H9 (cell line): ENCODE measurements around the gene KRTAP1-5. TPM values are rescaled to one million over a fixed set of nuclear protein-coding genes. Genes with fewer than 3 reads are reported as not detected.
"Not testable (repeated sequence)": the region's sequence is repeated elsewhere in the genome, so short reads cannot be mapped to it uniquely, and the experiment has no call there.

ENCODE experiments used
- DNase-seq: peaks from one replicate; pipeline ENCODE4 v3.0.0-alpha.2; 2017
- H2AFZ ChIP-seq: one replicate; pipeline ENCODE4 v1.6.1; 2013; ENCODE audit warnings: mild to moderate bottlenecking, low read length, control low read depth, moderate library complexity
- H2AK5ac ChIP-seq: 2 replicates; pipeline ENCODE4 v1.6.1; 2013; ENCODE audit warnings: low read length, control low read depth, mixed read lengths; ENCODE audit not compliant: insufficient read length
- H2BK120ac ChIP-seq: one replicate; pipeline ENCODE4 v1.6.1; 2013; ENCODE audit warnings: low read depth, mild to moderate bottlenecking, low read length, control low read depth, inconsistent platforms; ENCODE audit not compliant: poor library complexity, severe bottlenecking
- H2BK12ac ChIP-seq: 2 replicates; pipeline ENCODE4 v1.6.1; 2013; ENCODE audit warnings: low read length, control low read depth, mixed read lengths, low read depth; ENCODE audit not compliant: insufficient read length
- H2BK15ac ChIP-seq: 2 replicates; pipeline ENCODE4 v1.6.1; 2013; ENCODE audit warnings: low read depth, low read length, control low read depth
- H2BK20ac ChIP-seq: one replicate; pipeline ENCODE4 v1.6.1; 2013; ENCODE audit warnings: low read depth, mild to moderate bottlenecking, low read length, control low read depth, inconsistent platforms; ENCODE audit not compliant: poor library complexity, severe bottlenecking
- H2BK5ac ChIP-seq: 2 replicates; pipeline ENCODE4 v1.6.1; 2013; ENCODE audit warnings: low read length, control low read depth, mixed read lengths; ENCODE audit not compliant: insufficient read length
- H3K14ac ChIP-seq: 2 replicates; pipeline ENCODE4 v1.6.1; 2013; ENCODE audit warnings: low read length, control low read depth; ENCODE audit not compliant: insufficient read depth
- H3K18ac ChIP-seq: 2 replicates; pipeline ENCODE4 v1.6.1; 2013; ENCODE audit warnings: low read depth, mild to moderate bottlenecking, mixed read lengths, low read length, control low read depth; ENCODE audit not compliant: insufficient read length
- H3K23ac ChIP-seq: 2 replicates; pipeline ENCODE4 v1.6.1; 2013; ENCODE audit warnings: low read length, control low read depth, mixed read lengths, low read depth; ENCODE audit not compliant: insufficient read length
- H3K23me2 ChIP-seq: 2 replicates; pipeline ENCODE4 v1.6.1; 2013; ENCODE audit warnings: low read depth, mild to moderate bottlenecking, mixed read lengths, low read length, control low read depth; ENCODE audit not compliant: insufficient read length, poor library complexity, severe bottlenecking
- H3K27ac ChIP-seq: 2 replicates; pipeline ENCODE4 v1.5.1; 2013; ENCODE audit warnings: low read length, control low read depth, mixed read lengths, low read depth; ENCODE audit not compliant: insufficient read length
- H3K27me3 ChIP-seq: 2 replicates; pipeline ENCODE4 v1.6.1; 2013; ENCODE audit warnings: low read length, control low read depth, inconsistent platforms; ENCODE audit not compliant: insufficient read depth
- H3K4ac ChIP-seq: 2 replicates; pipeline ENCODE4 v1.6.1; 2013; ENCODE audit warnings: low read depth, mild to moderate bottlenecking, control low read depth, inconsistent platforms, low read length, moderate library complexity
- H3K4me1 ChIP-seq: 2 replicates; pipeline ENCODE4 v1.6.1; 2013; ENCODE audit warnings: low read length, control low read depth, inconsistent platforms; ENCODE audit not compliant: insufficient read depth
- H3K4me2 ChIP-seq: 2 replicates; pipeline ENCODE4 v1.6.1; 2013; ENCODE audit warnings: low read length, control low read depth, mixed read lengths; ENCODE audit not compliant: insufficient read length, insufficient read depth
- H3K56ac ChIP-seq: 2 replicates; pipeline ENCODE4 v1.6.1; 2013; ENCODE audit warnings: low read depth, mild to moderate bottlenecking, mixed read lengths, low read length, control low read depth; ENCODE audit not compliant: insufficient read length
- H3K79me1 ChIP-seq: 2 replicates; pipeline ENCODE4 v1.6.1; 2013; ENCODE audit warnings: low read depth, mild to moderate bottlenecking, moderate library complexity, low read length, control low read depth, inconsistent platforms; ENCODE audit not compliant: insufficient read depth, poor library complexity, severe bottlenecking
- H3K79me2 ChIP-seq: 2 replicates; pipeline ENCODE4 v1.6.1; 2013; ENCODE audit warnings: low read length, control low read depth, inconsistent platforms; ENCODE audit not compliant: insufficient read depth
- H3K9ac ChIP-seq: 2 replicates; pipeline ENCODE4 v1.6.1; 2013; ENCODE audit warnings: low read length, control low read depth, mixed read lengths; ENCODE audit not compliant: insufficient read length; ENCODE audit errors: extremely low read depth
- H3K9me3 ChIP-seq: one replicate; pipeline ENCODE4 v1.6.1; 2013; ENCODE audit warnings: low read depth, low read length, inconsistent platforms; ENCODE audit not compliant: control insufficient read depth
- H3T11ph ChIP-seq: one replicate; pipeline ENCODE4 v1.6.1; 2013; ENCODE audit warnings: mild to moderate bottlenecking, low read length, control low read depth, inconsistent platforms
- H4K20me1 ChIP-seq: one replicate; pipeline ENCODE4 v1.6.1; 2013; ENCODE audit not compliant: control insufficient read depth, insufficient read length, insufficient read depth
- H4K5ac ChIP-seq: 2 replicates; pipeline ENCODE4 v1.6.1; 2013; ENCODE audit warnings: low read depth, mild to moderate bottlenecking, mixed read lengths, low read length, control low read depth; ENCODE audit not compliant: insufficient read length
- H4K8ac ChIP-seq: replicated peaks from 2 replicates; pipeline ENCODE4 v1.6.1; 2013; ENCODE audit warnings: low read length, control low read depth, mixed read lengths, low read depth; ENCODE audit not compliant: insufficient read length
- H4K91ac ChIP-seq: 2 replicates; pipeline ENCODE4 v1.6.1; 2013; ENCODE audit warnings: low read depth, mild to moderate bottlenecking, moderate library complexity, mixed read lengths, low read length, control low read depth; ENCODE audit not compliant: insufficient read length
- H3K27ac Mint-ChIP-seq, 3 experiments: 2 replicates in 2 of 3; 3 replicates in 1 of 3; pipeline ENCODE4 v1.8.0; 2020 to 2021; ENCODE audit warnings: mixed read lengths in 3 of 3, mild to moderate bottlenecking in 1 of 3, moderate library complexity in 1 of 3
- H3K27me3 Mint-ChIP-seq: 2 replicates; pipeline ENCODE4 v1.8.0; 2021; ENCODE audit warnings: low read depth, mild to moderate bottlenecking, moderate library complexity, mixed read lengths
- H3K36me3 Mint-ChIP-seq, 3 experiments: 2 replicates in 2 of 3; 3 replicates in 1 of 3; pipeline ENCODE4 v1.8.0; 2020 to 2021; ENCODE audit warnings: low read depth in 3 of 3, mixed read lengths in 3 of 3; ENCODE audit not compliant: insufficient read depth in 1 of 3
- H3K4me1 Mint-ChIP-seq, 2 experiments: 2 replicates each; pipeline ENCODE4 v1.8.0; 2020; ENCODE audit warnings: mixed read lengths in 2 of 2
- H3K4me3 Mint-ChIP-seq, 2 experiments: 2 replicates in 1 of 2; 3 replicates in 1 of 2; pipeline ENCODE4 v1.8.0; 2020 to 2021; ENCODE audit warnings: mild to moderate bottlenecking in 2 of 2, mixed read lengths in 2 of 2, moderate library complexity in 1 of 2
- H3K9me3 Mint-ChIP-seq, 2 experiments: 2 replicates in 1 of 2; 3 replicates in 1 of 2; pipeline ENCODE4 v1.8.0; 2020; ENCODE audit warnings: mild to moderate bottlenecking in 2 of 2, mixed read lengths in 2 of 2, moderate library complexity in 1 of 2
- CTCF ChIP-seq: fragments of 200-600 bp; sonication (generic); conservative IDR thresholded peaks from 3 replicates; pipeline ENCODE4 v1.8.0; 2021; ENCODE audit warnings: antibody characterized with exemption, mild to moderate bottlenecking
- WGBS: extraction: QIAGEN DNeasy Blood & Tissue Kit; methylation state at CpG from one replicate; pipeline ENCODE4 v1.1.7; 2013; ENCODE audit warnings: missing lambda C conversion rate, low lambda C conversion rate, mixed read lengths; ENCODE audit not compliant: insufficient read length; ENCODE audit errors: extremely low coverage; 5-methylcytosine and 5-hydroxymethylcytosine counted together
- total RNA-seq: library from RNA; stranded (reverse); gene quantifications from 2 replicates; pipeline ENCODE4 v1.2.1, GENCODE V29; 2021

The KRTAP1-5 gene
- total RNA-seq, 1 experiment from 2014 or later = not detected

DNA sequence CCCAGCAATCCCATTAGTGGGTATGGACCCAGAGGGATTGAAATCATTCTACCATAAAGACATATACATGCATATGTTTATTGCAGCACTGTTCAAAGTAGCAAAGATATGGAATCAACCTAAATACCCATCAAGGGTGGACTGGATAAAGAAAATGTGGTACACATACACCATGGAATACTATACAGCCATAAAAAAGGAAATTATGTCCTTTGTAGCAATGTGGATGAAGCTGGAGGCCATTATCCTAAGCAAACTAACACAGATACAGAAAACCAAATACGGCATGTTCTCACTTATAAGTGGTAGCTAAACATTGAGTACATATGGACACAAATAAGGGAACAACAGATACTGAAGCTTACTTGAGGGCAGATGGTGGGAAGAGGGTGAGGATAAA lies 30.5 kb upstream of the KRTAP1-5 start:
- Histone ChIP-seq H3K4me2 (no peak overlapping the region), H3K9ac (no peak overlapping the region), H3K27me3 (no peaks in the 10 kb centered on the region), H3K79me2 (no peaks in the 10 kb centered on the region), H3K79me1 (no peaks in the 10 kb centered on the region), H3K23ac (no peak overlapping the region), H3K9me3 (no peaks in the 10 kb centered on the region), H4K5ac (no peak overlapping the region), H3K4me1 (no peaks in the 10 kb centered on the region), H4K8ac (no peak overlapping the region), H3K4ac (no peak overlapping the region), H2AK5ac (no peak overlapping the region), H2BK12ac (no peak overlapping the region), H3K23me2 (no peaks in the 10 kb centered on the region), H3K27ac (no peak overlapping the region), H2BK15ac (no peak overlapping the region), H2BK20ac (no peak overlapping the region), H2AFZ (no peak overlapping the region), H2BK5ac (no peak overlapping the region), H3K14ac (no peak overlapping the region), H3K56ac (no peak overlapping the region), H4K91ac (no peak overlapping the region), H4K20me1 (no peaks in the 10 kb centered on the region), H3K18ac (no peak overlapping the region), H3T11ph (no peak overlapping the region), H2BK120ac (no peak overlapping the region)
- no peaks in the 10 kb centered on the region; a peak in 1 of 7 replicates for H3K36me3 Mint-ChIP-seq
- H3K4me1 Mint-ChIP-seq = peaks cover 4 to 7% of the 10 kb centered on the region in 2 experiments
- H3K27ac Mint-ChIP-seq = no peak overlapping the region
- no CpG with 5 or more reads among the region's 1 CpG for WGBS
- H3K27me3 Mint-ChIP-seq = no peaks in the 10 kb centered on the region
- peaks cover 0 to 6% of the 10 kb centered on the region in 2 experiments; a peak in 2 of 5 replicates for H3K9me3 Mint-ChIP-seq
- TF ChIP-seq CTCF = no peak
- no peak overlapping the region for H3K4me3 Mint-ChIP-seq
- no peak for DNase-seq

GRCh38 chr17:41055130-41055529 lies 28.1 kb upstream of the KRTAP1-5 start, which contains the start of gene KRTAP2-2:
Gene KRTAP2-2, minus strand, starts transcription at chr17:41055230. Its CDS starts 19 bp downstream, at chr17:41055211.
- not testable (repeated sequence) for H3K79me2 ChIP-seq, H3K4ac ChIP-seq, H3K56ac ChIP-seq, H3K9me3 ChIP-seq, H4K5ac ChIP-seq, H3K27me3 ChIP-seq, H3T11ph ChIP-seq, H3K14ac ChIP-seq, H3K27me3 Mint-ChIP-seq, H3K23me2 ChIP-seq, H2BK5ac ChIP-seq, H3K4me1 ChIP-seq, DNase-seq, H2BK12ac ChIP-seq, H3K27ac ChIP-seq, H3K9me3 Mint-ChIP-seq, H2AK5ac ChIP-seq, H2BK15ac ChIP-seq, H3K27ac Mint-ChIP-seq, H3K4me2 ChIP-seq, H3K18ac ChIP-seq, H3K23ac ChIP-seq, H3K4me3 Mint-ChIP-seq, H3K79me1 ChIP-seq, H4K91ac ChIP-seq, H2AFZ ChIP-seq, H4K20me1 ChIP-seq, H3K36me3 Mint-ChIP-seq, H3K9ac ChIP-seq, H2BK20ac ChIP-seq, H2BK120ac ChIP-seq, H4K8ac ChIP-seq
- no CpG with 5 or more reads among the region's 6 CpGs for WGBS
- peaks cover 8 to 11% of the 10 kb centered on the region in 2 experiments for H3K4me1 Mint-ChIP-seq
